Stimulated activated CD4-positive, alpha-beta T cell treated with anti-CD3 and anti-CD28 coated beads, Interleukin-4, amount 100 ng/mL, for 48 hours (primary cell): ENCODE data around the gene TRDN.
"Not testable (repeated sequence)": the region's sequence is repeated elsewhere in the genome, so short reads cannot be mapped to it uniquely, and the experiment has no call there.

Experiments used
- DNase-seq, 2 donors: peaks; one replicate each; pipeline ENCODE4 v3.0.0-alpha.2; 2020; ENCODE audit warnings: low read depth in 2 of 2

Gene TRDN

GRCh38 chr6:123288649-123289048 lies 348.1 kb downstream of the TRDN start:
- DNase-seq, result no peak

- no peak for DNase-seq
Observed at GRCh38 chr6:123276546-123276980, 360.2 kb downstream of the TRDN start.

GRCh38 chr6:123263981-123264380 lies 372.8 kb downstream of the TRDN start:
- DNase-seq, result no peak

- no peak for DNase-seq
Observed at GRCh38 chr6:123240626-123241025, 396.1 kb downstream of the TRDN start.

- no peak for DNase-seq
Observed at GRCh38 chr6:123233336-123233735, 403.4 kb downstream of the TRDN start.

- not testable (repeated sequence) for DNase-seq
Observed at GRCh38 chr6:123227789-123228188, 409.0 kb downstream of the TRDN start.

- DNase-seq, result no peak
Observed at GRCh38 chr6:123226398-123226797, 410.4 kb downstream of the TRDN start.

GRCh38 chr6:123224077-123224476 lies 412.7 kb downstream of the TRDN start:
- DNase-seq, result no peak

GRCh38 chr6:123223461-123223860 lies 413.3 kb downstream of the TRDN start:
- no peak for DNase-seq

- no peak for DNase-seq
Observed at GRCh38 chr6:123215211-123215610, 421.5 kb downstream of the TRDN start.

- no peak for DNase-seq
Observed at GRCh38 chr6:123214433-123214832, 422.3 kb downstream of the TRDN start.

- DNase-seq, result no peak
Observed at GRCh38 chr6:123213921-123214320, 422.8 kb downstream of the TRDN start.

GRCh38 chr6:123211777-123212545 lies 424.8 kb downstream of the TRDN start:
- DNase-seq, result no peak

GRCh38 chr6:123210645-123211044 lies 426.1 kb downstream of the TRDN start:
- DNase-seq, result no peak

- DNase-seq, result no peak
Observed at GRCh38 chr6:123207967-123208510, 428.7 kb downstream of the TRDN start.

- no peak for DNase-seq
Observed at GRCh38 chr6:123203928-123204327, 432.8 kb downstream of the TRDN start.

- no peak for DNase-seq
Observed at GRCh38 chr6:123201869-123202372, 434.8 kb downstream of the TRDN start.

- no peak for DNase-seq
Observed at GRCh38 chr6:123193298-123193697, 443.5 kb downstream of the TRDN start.

- no peak for DNase-seq
Observed at GRCh38 chr6:123189816-123190215, 446.9 kb downstream of the TRDN start.

- no peak for DNase-seq
Observed at GRCh38 chr6:123182998-123183397, 453.8 kb downstream of the TRDN start.

GRCh38 chr6:123176706-123177105 lies 460.0 kb downstream of the TRDN start:
- DNase-seq, result no peak

- DNase-seq, result no peak
Observed at GRCh38 chr6:123171341-123172115, 465.2 kb downstream of the TRDN start.

- no peak for DNase-seq
Observed at GRCh38 chr6:123169774-123170095, 467.0 kb downstream of the TRDN start.
